GM21717 (cell line): ENCODE results near the gene NARF.

Experiments used
- ATAC-seq: cut with Tn5 transposase; IDR thresholded peaks from one replicate; pipeline ENCODE4 v1.9.1; 2021; ENCODE audit warnings: mild to moderate bottlenecking, moderate library complexity; ENCODE audit not compliant: unreplicated experiment

NARF gene

GRCh38 chr17:82470065-82470464 is 11.5 kb downstream of the NARF start:
- ATAC-seq, result no peak

- no peak for ATAC-seq
These were observed 15.9 kb downstream of the NARF start for GRCh38 chr17:82474223-82475010.

DNA sequence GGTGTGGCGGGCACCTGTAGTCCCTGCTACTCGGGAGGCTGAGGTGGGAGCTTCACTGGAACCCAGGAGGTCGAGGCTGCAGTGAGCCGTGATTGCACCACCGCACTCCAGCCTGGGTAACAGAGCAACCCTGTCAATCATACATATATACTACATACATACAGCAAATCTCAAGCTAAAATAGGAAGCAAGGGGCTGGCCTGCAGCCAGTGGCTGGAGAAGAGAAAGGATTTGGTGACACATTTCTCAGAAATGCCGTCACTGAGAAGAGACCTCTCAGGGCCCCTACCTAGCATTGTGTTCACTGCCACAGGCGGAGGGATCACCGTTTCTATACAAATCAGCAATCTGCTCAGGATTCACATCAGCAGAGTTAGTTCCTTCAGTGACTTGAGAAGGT is 16.9 kb downstream of the NARF start:
- no peak for ATAC-seq

DNA sequence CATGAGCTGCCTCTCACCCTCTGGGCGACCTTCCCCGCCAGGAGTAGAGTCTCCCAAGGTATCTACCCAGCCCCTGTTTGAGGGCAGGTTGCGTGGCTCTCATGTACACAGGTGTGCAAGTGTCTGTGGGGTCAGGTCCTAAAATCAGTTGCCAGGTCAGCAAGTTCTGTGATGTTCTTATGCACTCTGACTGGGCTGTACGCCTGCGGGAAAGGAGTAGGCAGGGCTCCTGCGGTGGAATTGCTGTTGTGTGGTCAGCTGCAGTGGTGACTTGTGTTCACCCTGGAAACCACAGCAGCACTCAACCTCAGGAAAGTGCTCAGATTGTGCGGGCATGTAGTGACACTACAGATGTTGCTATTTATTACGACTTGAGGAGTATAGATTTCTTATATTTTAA is 19.4 kb downstream of the NARF start:
- ATAC-seq, result no peak

- ATAC-seq, result no peak
These were observed 21.1 kb downstream of the NARF start for GRCh38 chr17:82479602-82480001.

DNA sequence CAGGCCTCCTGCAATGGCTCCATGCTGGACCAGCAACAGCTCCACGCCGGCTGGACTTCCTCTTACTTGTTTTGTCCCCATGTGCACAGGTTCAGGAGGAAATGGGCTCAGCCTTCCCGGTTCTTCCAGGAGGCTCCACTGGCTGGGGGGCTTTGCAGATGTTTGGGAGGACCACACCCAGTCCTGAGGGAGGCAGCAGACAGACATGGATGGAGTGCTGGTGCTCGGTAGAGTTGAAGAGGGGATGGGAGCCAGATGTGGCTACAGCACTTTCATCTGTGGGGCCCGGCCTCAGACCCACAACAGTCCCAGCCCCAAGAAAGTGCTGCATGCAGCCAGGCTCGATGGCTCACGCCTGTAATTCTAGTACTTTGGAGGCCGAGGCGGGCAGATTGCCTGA is 21.8 kb downstream of the NARF start:
- ATAC-seq, result no peak

DNA sequence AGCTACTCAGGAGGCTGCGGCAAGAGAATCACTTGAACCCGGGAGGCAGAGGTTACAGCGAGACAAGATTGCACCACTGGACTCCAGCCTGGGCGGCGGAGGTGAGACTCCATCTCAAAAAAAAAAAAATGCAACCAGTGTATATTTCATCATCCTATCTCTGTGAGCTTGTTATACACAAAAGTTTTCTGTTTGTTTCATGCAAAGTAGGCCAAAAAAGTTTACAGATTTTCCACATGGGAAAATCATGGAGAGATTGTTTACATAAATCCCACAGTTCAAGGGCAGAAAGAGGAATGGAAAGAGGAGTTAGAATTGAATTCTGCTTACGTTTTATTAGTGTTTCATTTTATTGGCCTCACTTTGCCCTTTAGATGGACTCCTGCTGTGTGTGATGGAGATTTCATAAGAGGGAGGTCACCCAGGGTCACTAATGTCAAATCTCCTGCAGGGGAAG is 24.7 kb downstream of the NARF start:
- ATAC-seq, result no peak

DNA sequence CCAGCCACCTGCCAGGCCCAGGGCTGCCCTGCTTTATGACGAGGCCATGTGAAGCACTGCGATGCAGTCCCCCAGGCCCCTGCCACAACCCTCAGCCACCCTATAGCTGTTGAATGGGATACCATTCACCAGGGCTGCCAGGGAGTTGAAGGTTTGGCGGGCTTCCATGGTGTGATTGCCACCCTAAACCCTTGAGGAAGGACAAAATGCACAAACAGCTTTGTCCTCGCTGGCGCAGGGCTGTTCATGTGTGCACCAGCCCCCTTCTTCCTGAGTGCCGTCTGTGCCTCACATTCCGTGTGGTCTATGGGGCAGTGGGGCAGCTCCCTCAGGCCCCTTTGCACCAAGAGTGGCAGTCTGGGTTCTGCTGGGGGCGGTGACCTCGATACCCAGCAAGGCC is 25.3 kb downstream of the NARF start:
- no peak for ATAC-seq

DNA sequence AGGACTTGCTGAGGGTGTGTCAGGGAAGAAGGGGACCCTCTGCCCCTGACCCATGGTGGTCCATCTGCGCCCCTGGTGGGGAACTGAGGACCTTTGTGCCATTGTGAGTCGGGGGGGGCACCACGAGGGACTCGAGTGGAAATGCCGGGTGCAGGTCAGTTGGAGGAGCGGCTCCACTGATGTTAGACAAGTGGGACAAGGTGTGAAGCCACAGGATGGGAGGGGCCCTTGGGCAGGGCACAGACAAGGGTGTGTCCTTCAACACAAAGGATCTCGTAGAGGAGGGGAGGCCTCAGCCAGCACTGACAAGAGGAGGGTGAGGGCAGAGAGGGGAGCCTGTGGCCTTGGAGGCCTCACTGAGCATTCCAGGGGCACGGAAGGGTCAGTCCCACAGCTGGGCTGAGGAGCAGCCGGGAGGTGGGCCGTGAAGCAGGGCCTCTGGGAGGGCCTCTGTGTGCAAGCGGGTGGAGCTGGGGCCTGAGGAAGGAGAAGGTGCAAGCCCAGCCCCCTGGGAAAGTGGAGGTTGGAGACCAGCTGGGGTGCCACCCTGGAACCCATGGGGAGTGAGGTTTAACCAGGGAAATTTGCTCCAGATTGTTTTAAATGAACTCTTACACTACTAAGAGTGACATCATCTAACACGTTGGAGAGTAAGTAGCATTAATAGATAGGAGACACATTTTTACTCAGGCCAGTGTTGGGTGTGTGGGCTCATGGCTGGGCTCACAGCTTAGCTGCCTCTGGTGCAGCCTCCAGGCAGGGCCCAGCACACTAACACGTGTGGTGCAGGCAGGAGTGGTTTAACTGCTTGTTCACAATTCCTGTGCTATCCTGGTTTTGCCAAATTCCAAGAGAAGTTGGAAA is 27.9 kb downstream of the NARF start:
- ATAC-seq, result no peak

DNA sequence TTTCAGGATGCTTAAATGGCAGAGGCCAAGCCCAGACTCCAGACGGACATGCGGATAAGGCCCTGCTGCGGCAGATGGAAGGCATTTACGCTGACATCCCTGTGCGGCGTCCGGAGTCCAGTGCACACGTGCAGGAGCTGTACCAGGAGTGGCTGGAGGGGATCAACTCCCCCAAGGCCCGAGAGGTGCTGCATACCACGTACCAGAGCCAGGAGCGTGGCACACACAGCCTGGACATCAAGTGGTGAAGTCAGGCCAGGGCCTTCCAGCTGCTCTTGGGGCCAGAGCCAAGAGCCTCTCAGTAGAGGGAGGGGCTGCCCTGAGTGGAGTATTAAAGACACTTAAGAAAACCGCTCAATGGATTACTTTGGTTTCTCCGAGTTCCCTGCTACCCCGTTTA is 29.4 kb downstream of the NARF start:
- no peak for ATAC-seq

GRCh38 chr17:82489117-82489516 is 30.6 kb downstream of the NARF start:
- ATAC-seq, result no peak

DNA sequence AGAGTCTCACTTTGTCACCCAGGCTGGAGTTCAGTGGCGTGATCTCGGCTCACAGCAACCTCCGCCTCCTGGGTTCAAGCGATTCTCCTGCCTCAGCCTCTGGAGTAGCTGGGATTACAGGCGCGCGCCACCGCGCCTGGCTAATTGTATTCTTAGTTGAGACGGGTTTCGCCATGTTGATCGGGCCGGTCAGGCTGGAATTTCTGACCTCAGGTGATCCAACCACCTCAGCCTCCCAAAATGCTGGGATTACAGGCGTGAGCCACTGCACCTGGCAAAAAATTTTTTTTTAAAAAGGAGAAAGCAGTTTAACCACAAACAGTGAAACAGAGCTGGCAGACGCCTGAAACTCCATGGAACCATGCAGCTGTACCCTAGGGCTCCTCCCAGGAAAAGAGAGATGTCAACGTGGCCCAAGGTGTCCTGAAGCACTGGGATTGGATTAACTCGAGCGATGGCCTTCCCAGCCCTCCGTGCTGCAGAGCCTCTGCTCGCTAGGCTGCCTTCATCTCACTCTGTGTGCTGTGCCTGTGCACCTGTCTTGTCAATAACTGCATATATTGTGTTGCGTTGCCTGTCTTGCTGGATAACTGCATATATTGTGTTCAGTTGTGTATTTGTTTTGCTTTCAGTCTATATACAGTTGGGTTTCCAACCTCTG is 31.4 kb downstream of the NARF start:
- no peak for ATAC-seq

DNA sequence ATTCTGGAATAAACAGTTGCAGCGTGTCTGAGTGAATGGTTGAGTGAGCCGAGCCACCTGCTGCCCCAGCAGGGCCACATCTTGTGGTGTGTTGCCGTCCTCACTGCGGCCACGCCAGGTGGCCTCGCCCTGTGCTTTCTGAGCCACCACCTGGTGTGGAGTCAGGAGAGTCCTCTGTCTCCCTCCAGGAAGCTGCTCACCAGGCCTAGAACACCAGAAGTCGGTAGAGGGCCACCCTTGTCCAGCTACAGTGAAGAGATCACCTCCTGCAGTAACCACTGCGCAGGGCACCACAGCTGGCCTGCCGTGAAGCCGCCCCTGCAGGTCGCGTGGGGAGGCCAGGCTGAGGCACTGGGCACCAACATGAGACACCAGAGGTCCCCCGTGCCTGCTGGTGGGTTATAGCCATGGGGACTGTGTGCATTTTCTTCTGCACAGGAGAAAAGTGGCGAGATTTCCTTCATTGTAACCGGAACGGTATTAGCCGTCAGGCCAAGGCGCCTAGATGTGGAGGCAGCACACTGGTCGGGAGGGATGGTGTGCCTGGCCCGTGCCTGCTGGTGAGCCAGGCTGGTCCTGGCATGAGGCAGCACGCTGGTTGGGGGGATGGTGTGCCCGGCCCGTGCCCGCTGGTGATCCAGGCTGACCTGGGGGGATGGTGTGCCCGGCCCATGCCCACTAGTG is 32.1 kb downstream of the NARF start:
- no peak for ATAC-seq

- no peak for ATAC-seq
These were observed 32.6 kb downstream of the NARF start for GRCh38 chr17:82491196-82491530.

- ATAC-seq, result no peak
These were observed 33.0 kb downstream of the NARF start for GRCh38 chr17:82491533-82491932.

DNA sequence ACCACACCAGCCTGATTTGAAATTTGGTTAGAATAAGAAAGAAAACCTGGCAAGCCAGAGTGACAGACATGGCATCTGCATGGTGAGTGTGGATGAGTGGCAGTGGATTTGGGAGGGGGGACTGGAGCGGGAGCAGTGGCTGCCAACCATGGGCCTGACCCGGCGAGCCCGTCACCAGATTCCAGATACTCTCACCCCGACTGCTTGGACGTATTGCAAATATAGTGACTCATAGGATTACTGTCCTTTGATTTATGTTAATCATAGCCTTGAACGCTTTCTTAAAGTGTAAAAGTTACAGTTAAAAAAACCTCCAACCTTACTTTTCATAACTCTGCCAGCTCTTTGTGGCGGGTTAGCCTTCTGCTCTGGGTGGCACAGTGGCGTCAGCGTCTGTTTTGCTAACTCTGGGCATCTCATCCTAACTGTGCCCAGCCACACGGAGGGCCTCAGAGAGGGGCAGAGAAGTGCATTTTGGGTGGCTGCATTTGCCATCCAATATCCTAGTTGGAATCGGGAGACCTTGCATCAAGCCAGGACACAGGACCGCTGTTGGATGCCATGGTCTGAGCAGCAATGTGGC is 34.2 kb downstream of the NARF start:
- no peak for ATAC-seq

GRCh38 chr17:82493226-82493781 is 34.8 kb downstream of the NARF start:
- ATAC-seq, result no peak

DNA sequence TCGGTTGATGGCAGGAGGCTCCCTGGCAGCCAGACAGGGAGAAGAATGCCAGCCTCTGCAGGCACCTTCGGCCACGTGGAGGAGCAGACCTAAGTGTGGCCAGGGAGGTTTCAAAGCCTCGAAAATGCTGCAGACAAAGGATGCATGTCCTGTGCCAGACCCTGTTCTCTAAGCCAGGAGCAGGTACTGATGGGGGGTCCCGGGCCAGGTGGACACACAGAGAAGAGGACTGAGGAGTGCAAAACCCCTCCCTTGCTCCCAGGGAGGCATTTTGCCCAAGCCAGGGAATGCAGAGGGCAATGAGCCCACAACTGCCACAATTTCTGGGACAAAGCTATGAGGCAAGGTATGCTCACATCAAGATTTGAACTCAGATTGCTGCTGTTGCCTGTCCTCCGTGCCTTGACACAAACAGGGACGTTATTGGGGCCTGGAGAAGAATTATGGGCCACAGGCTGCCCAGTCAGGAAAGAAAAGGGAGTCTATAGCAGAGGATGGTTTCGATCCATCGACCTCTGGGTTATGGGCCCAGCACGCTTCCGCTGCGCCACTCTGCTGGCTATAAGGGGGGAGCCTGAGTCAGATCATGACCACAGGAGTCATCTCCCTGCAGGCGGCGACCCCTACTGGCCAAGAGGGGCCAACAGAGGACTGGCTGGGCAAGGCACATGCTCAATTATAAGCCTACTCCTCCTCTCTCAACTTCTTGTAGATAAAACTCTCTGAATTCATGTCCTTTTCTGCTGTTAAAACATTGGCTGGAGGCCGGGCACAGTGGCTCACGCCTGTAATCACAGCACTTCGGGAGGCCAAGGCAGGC is 35.9 kb downstream of the NARF start:
- ATAC-seq, result no peak

- no peak for ATAC-seq
These were observed 37.4 kb downstream of the NARF start for GRCh38 chr17:82495844-82496528.
